GM21526 (cell line): ENCODE data around the gene FEZF2.

Experiments
- ATAC-seq: cut with Tn5 transposase; IDR thresholded peaks from one replicate; pipeline ENCODE4 v1.9.1; 2021; ENCODE audit warnings: moderate library complexity; ENCODE audit not compliant: unreplicated experiment, low FRiP score

The FEZF2 gene

GRCh38 chr3:62373215-62373614 lies at the start of gene FEZF2:
Gene FEZF2, minus strand, starts transcription at chr3:62373550. Its CDS starts 682 bp downstream, at chr3:62372868.
- no peak for ATAC-seq

GRCh38 chr3:62421207-62421606 lies 47.9 kb upstream of the FEZF2 start:
- ATAC-seq, result no peak

- no peak for ATAC-seq
Measured at GRCh38 chr3:62416144-62416543, 42.8 kb upstream of the FEZF2 start.

- no peak for ATAC-seq
Measured at GRCh38 chr3:62415312-62415801, 42.0 kb upstream of the FEZF2 start.

- no peak for ATAC-seq
Measured at GRCh38 chr3:62414786-62415185, 41.4 kb upstream of the FEZF2 start.

- ATAC-seq, result no peak
Measured at GRCh38 chr3:62413687-62414086, 40.3 kb upstream of the FEZF2 start.

- no peak for ATAC-seq
Measured at GRCh38 chr3:62406945-62407344, 33.6 kb upstream of the FEZF2 start.

- no peak for ATAC-seq
Measured at GRCh38 chr3:62405566-62405965, 32.2 kb upstream of the FEZF2 start.

GRCh38 chr3:62405135-62405534 lies 31.8 kb upstream of the FEZF2 start:
- no peak for ATAC-seq

- no peak for ATAC-seq
Measured at GRCh38 chr3:62404321-62404720, 31.0 kb upstream of the FEZF2 start.

- ATAC-seq, result no peak
Measured at GRCh38 chr3:62403765-62404164, 30.4 kb upstream of the FEZF2 start.

- no peak for ATAC-seq
Measured at GRCh38 chr3:62392626-62393292, 19.4 kb upstream of the FEZF2 start.

GRCh38 chr3:62387251-62387650 lies 13.9 kb upstream of the FEZF2 start:
- ATAC-seq, result no peak

GRCh38 chr3:62379321-62379798 lies 6.0 kb upstream of the FEZF2 start:
- no peak for ATAC-seq

- ATAC-seq, result no peak
Measured at GRCh38 chr3:62378921-62379320, 5.6 kb upstream of the FEZF2 start.

GRCh38 chr3:62378311-62378789 lies 5.0 kb upstream of the FEZF2 start:
- no peak for ATAC-seq

GRCh38 chr3:62376906-62377877 lies 3.8 kb upstream of the FEZF2 start:
- no peak for ATAC-seq

GRCh38 chr3:62376454-62376720 lies 3.0 kb upstream of the FEZF2 start:
- ATAC-seq, result no peak

GRCh38 chr3:62375655-62376453 lies 2.5 kb upstream of the FEZF2 start:
- ATAC-seq, result no peak

- ATAC-seq, result no peak
Measured at GRCh38 chr3:62374341-62375218, 1.2 kb upstream of the FEZF2 start.
